H1 (cell line): Measurements from ENCODE around the gene PBXIP1. TPM values are rescaled to one million over a fixed set of nuclear protein-coding genes. Genes with fewer than 3 reads are reported as not detected.

Experiments used
- CTCF ChIA-PET: fragments of 300-600 bp; sonication (Branson Sonifier 250); formaldehyde crosslinking; loops from one replicate; lab custom pipeline; 2021; ENCODE audit not compliant: partially characterized antibody; lab: Charles Lee
- POLR2A ChIA-PET: fragments of 300-600 bp; sonication (Branson Sonifier 250); formaldehyde crosslinking; loops from one replicate; lab custom pipeline; 2021; ENCODE audit warnings: inconsistent platforms; ENCODE audit not compliant: partially characterized antibody; lab: Charles Lee
- DNase-seq, 2 experiments: peaks; one replicate each; pipeline versions ENCODE4 v3.0.0 to v3.0.0-alpha.2; 2010 to 2022; ENCODE audit warnings: low spot score in 2 of 2, low read depth in 1 of 2, mixed read lengths in 1 of 2
- FAIRE-seq: peaks from 2 replicates; lab custom pipeline; 2011; peaks lifted over from hg19 to GRCh38; lab: Jason Lieb, UNC
- H2AFZ ChIP-seq: 2 replicates; pipeline ENCODE4 v1.8.1; 2012; ENCODE audit warnings: low read length, inconsistent platforms
- H2AK5ac ChIP-seq: 2 replicates; pipeline ENCODE4 v1.6.1; 2013; ENCODE audit warnings: low read depth, low read length
- H2BK120ac ChIP-seq: replicated peaks from 2 replicates; pipeline ENCODE3; 2013; ENCODE audit warnings: low read depth, low read length, inconsistent platforms
- H2BK12ac ChIP-seq: 2 replicates; pipeline ENCODE4 v1.6.1; 2013; ENCODE audit warnings: low read depth, low read length
- H2BK15ac ChIP-seq: 2 replicates; pipeline ENCODE4 v1.6.1; 2013; ENCODE audit warnings: low read length
- H2BK20ac ChIP-seq: 2 replicates; pipeline ENCODE4 v1.6.1; 2013; ENCODE audit warnings: low read length
- H2BK5ac ChIP-seq: 2 replicates; pipeline ENCODE4 v1.6.1; 2013; ENCODE audit warnings: low read depth, low read length
- H3K14ac ChIP-seq: 2 replicates; pipeline ENCODE4 v1.6.1; 2013; ENCODE audit warnings: inconsistent platforms; ENCODE audit not compliant: insufficient read length
- H3K18ac ChIP-seq: 2 replicates; pipeline ENCODE4 v1.6.1; 2013; ENCODE audit warnings: low read length; ENCODE audit errors: extremely low read depth
- H3K23ac ChIP-seq: 2 replicates; pipeline ENCODE4 v1.6.1; 2013; ENCODE audit warnings: inconsistent platforms; ENCODE audit not compliant: insufficient read length
- H3K23me2 ChIP-seq: 2 replicates; pipeline ENCODE4 v1.6.1; 2013; ENCODE audit warnings: low read depth, low read length
- H3K27ac ChIP-seq: 2 replicates; pipeline ENCODE4 v1.6.1; 2011; ENCODE audit warnings: low read depth, low read length, inconsistent platforms
- H3K27me3 ChIP-seq, 4 experiments: replicated peaks in 1 of 4; 1 replicate in 1 of 4; 2 replicates in 3 of 4; pipeline versions ENCODE4 v1.6.1 to v1.8.1; 2011 to 2013; ENCODE audit warnings: low read length in 3 of 4, mild to moderate bottlenecking in 3 of 4, inconsistent platforms in 2 of 4, mixed read lengths in 2 of 4, moderate library complexity in 1 of 4; ENCODE audit not compliant: control insufficient read depth in 3 of 4, insufficient read depth in 3 of 4; ENCODE audit errors: extremely low read depth in 1 of 4
- H3K36me3 ChIP-seq, 4 experiments: 2 replicates each; pipeline versions ENCODE4 v1.6.1 to v1.8.1; 2011 to 2013; ENCODE audit warnings: mild to moderate bottlenecking in 4 of 4, low read length in 3 of 4, moderate library complexity in 2 of 4, control low read depth in 1 of 4, inconsistent platforms in 1 of 4; ENCODE audit not compliant: insufficient read depth in 4 of 4, control insufficient read depth in 2 of 4
- H3K4ac ChIP-seq: replicated peaks from 2 replicates; pipeline ENCODE3; 2013; ENCODE audit warnings: low read length, low read depth, mixed read lengths, inconsistent platforms; ENCODE audit not compliant: insufficient read length
- H3K4me1 ChIP-seq, 4 experiments: replicated peaks in 1 of 4; 1 replicate in 1 of 4; 2 replicates in 3 of 4; pipeline versions ENCODE4 v1.6.1 to v1.8.1; 2011 to 2013; ENCODE audit warnings: low read length in 3 of 4, inconsistent platforms in 2 of 4, mixed read lengths in 1 of 4; ENCODE audit not compliant: insufficient read depth in 4 of 4, control insufficient read depth in 3 of 4
- H3K4me2 ChIP-seq, 2 experiments: 2 replicates each; pipeline versions ENCODE4 v1.6.1 to v1.8.1; 2011 to 2013; ENCODE audit warnings: low read depth in 2 of 2, low read length in 2 of 2, control low read depth in 1 of 2, inconsistent platforms in 1 of 2, mild to moderate bottlenecking in 1 of 2; ENCODE audit not compliant: insufficient read depth in 1 of 2
- H3K4me3 ChIP-seq, 4 experiments: fragments of 200-600, 300-600 bp in 1 of 4; sonication (generic), shearing (Covaris generic), sonication (Bioruptor Twin) in 1 of 4; 2 replicates each; pipeline versions ENCODE4 v1.5.1 to v1.8.1; 2011 to 2016; ENCODE audit warnings: low read length in 4 of 4, low read depth in 3 of 4, control low read depth in 2 of 4, inconsistent platforms in 2 of 4, mild to moderate bottlenecking in 2 of 4, mixed read lengths in 1 of 4, moderate library complexity in 1 of 4; ENCODE audit not compliant: insufficient read depth in 2 of 4; ENCODE audit errors: extremely low read depth in 1 of 4
- H3K56ac ChIP-seq: replicated peaks from 2 replicates; pipeline ENCODE3; 2013; ENCODE audit warnings: low read depth, mild to moderate bottlenecking, mixed read lengths, low read length, inconsistent platforms; ENCODE audit not compliant: insufficient read length
- H3K79me1 ChIP-seq: 2 replicates; pipeline ENCODE4 v1.6.1; 2013; ENCODE audit warnings: low read depth, low read length, control low read depth
- H3K79me2 ChIP-seq, 2 experiments: 2 replicates each; pipeline versions ENCODE4 v1.6.1 to v1.8.1; 2012 to 2013; ENCODE audit warnings: low read length in 2 of 2, mild to moderate bottlenecking in 2 of 2, inconsistent platforms in 1 of 2; ENCODE audit not compliant: insufficient read depth in 2 of 2, control insufficient read depth in 1 of 2
- H3K9ac ChIP-seq, 4 experiments: replicated peaks in 1 of 4; 1 replicate in 1 of 4; 2 replicates in 3 of 4; pipeline versions ENCODE4 v1.6.1 to v1.8.1; 2011 to 2013; ENCODE audit warnings: low read depth in 3 of 4, low read length in 3 of 4, control low read depth in 2 of 4, mild to moderate bottlenecking in 2 of 4, moderate library complexity in 2 of 4, inconsistent platforms in 1 of 4; ENCODE audit errors: extremely low read depth in 1 of 4
- H3K9me3 ChIP-seq, 2 experiments: 2 replicates each; pipeline versions ENCODE4 v1.6.1 to v1.8.1; 2012 to 2013; ENCODE audit warnings: mild to moderate bottlenecking in 2 of 2, moderate library complexity in 2 of 2, control low read depth in 1 of 2, inconsistent platforms in 1 of 2, low read depth in 1 of 2, low read length in 1 of 2, mixed read lengths in 1 of 2; ENCODE audit not compliant: insufficient read depth in 2 of 2
- H4K20me1 ChIP-seq, 2 experiments: replicated peaks in 1 of 2; 2 replicates each; pipeline versions ENCODE3 to v1.8.1; 2011 to 2013; ENCODE audit warnings: inconsistent platforms in 2 of 2, low read length in 2 of 2, mild to moderate bottlenecking in 1 of 2; ENCODE audit not compliant: insufficient read depth in 2 of 2, control insufficient read depth in 1 of 2
- H4K5ac ChIP-seq: 2 replicates; pipeline ENCODE4 v1.6.1; 2013; ENCODE audit warnings: low read length, low read depth, mixed read lengths, inconsistent platforms; ENCODE audit not compliant: insufficient read length
- H4K8ac ChIP-seq: 2 replicates; pipeline ENCODE4 v1.8.0; 2013; ENCODE audit warnings: mild to moderate bottlenecking, moderate library complexity, low read length, inconsistent platforms; ENCODE audit not compliant: insufficient read depth; ENCODE audit errors: extremely low read depth
- H4K91ac ChIP-seq: replicated peaks from 2 replicates; pipeline ENCODE3; 2013; ENCODE audit warnings: low read length, mixed read lengths, inconsistent platforms; ENCODE audit not compliant: insufficient read length
- FOSL1 ChIP-seq: IDR thresholded peaks from 2 replicates; pipeline ENCODE4 v1.6.1; 2011; ENCODE audit warnings: mild to moderate bottlenecking, low read depth, low read length, moderate library complexity; ENCODE audit not compliant: insufficient read depth
- POLR2A ChIP-seq, 2 experiments: IDR thresholded peaks; 1 replicate in 1 of 2; 2 replicates in 1 of 2; pipeline ENCODE4 v1.6.1; 2011; ENCODE audit warnings: low read depth in 2 of 2, low read length in 2 of 2, mild to moderate bottlenecking in 2 of 2; ENCODE audit errors: control extremely low read depth in 1 of 2
- POLR2AphosphoS5 ChIP-seq: IDR thresholded peaks from 2 replicates; pipeline ENCODE4 v1.6.1; 2011; ENCODE audit warnings: low read depth, low read length
- WGBS, 2 experiments: shearing (Covaris generic) in 1 of 2; methylation state at CpG; one replicate each; pipeline versions ENCODE4 v1.1.6 to v1.1.7; 2013 to 2015; ENCODE audit warnings: low lambda C conversion rate in 2 of 2, mixed read lengths in 2 of 2, inconsistent platforms in 1 of 2, low coverage in 1 of 2, missing lambda C conversion rate in 1 of 2; ENCODE audit not compliant: insufficient replicate concordance in 2 of 2, insufficient coverage in 1 of 2, insufficient read length in 1 of 2; ENCODE audit errors: extremely low coverage in 1 of 2, missing lambda C conversion rate in 1 of 2; 5-methylcytosine and 5-hydroxymethylcytosine counted together
- polyA plus RNA-seq, 7 experiments: library from polyadenylated mRNA; depleted of rRNA in 3 of 7; stranded (reverse) in 5 of 7; unstranded in 2 of 7; fragments of >200 nt in 5 of 7; fragments of 200-250 nt in 2 of 7; gene quantifications; 1 replicate in 5 of 7; 2 replicates in 1 of 7; 4 replicates in 1 of 7; pipeline versions ENCODE4 v1.2.1 to v1.2.3, GENCODE V29; 2011 to 2013; ENCODE audit warnings: missing spikeins in 2 of 7, mixed read lengths in 2 of 7
- total RNA-seq: library from RNA; stranded (reverse); fragmentation: NEBNext Ultra II Directional; extraction: Animal tissue kit (Norgen Biotek cat#: 25700); gene quantifications from 2 replicates; pipeline ENCODE4 v1.2.1, GENCODE V29; 2021

Gene PBXIP1
- total and polyA plus RNA-seq, 2 of the 8 experiments (the other 6 are each of a cell fraction or from before 2014, with no cell fraction given), result 12.0 to 19.8 TPM

- Histone ChIP-seq H3K23ac (no peak within 1 kb of the TSS), H3K27ac (peak within 1 kb of the TSS; percentile 58; the same call in 1 of the 2 replicates)
- FAIRE-seq, result no peak
Observed at GRCh38 chr1:154993572-154994268, 37.8 kb upstream of the PBXIP1 start, which contains the start of gene LENEP. Gene LENEP (plus strand): TSS chr1:154993586. CDS start chr1:154993608, 22 bp downstream.

More at GRCh38 chr1:154993572-154994268, 37.8 kb upstream of the PBXIP1 start, which contains the start of gene LENEP:
- Histone ChIP-seq H3K79me1 (0 out of 2 replicates have a peak, but pooled peaks cover 4% of the 10 kb centered on the region), H3K9me3 (no peaks in the 10 kb centered on the region), H4K91ac (no peak within 1 kb of the TSS), H3K79me2 (peaks cover 0 to 9% of the 10 kb centered on the region in 2 experiments; a peak in 1 of 4 replicates), H2AFZ (no peak within 1 kb of the TSS), H3K4me1 (peaks cover 0 to 7% (median 4%) of the 10 kb centered on the region in 4 experiments; a peak in 3 of 7 replicates), H4K8ac (no peak within 1 kb of the TSS; the same call in 1 of the 2 replicates), H3K14ac (no peak within 1 kb of the TSS), H2BK20ac (no peak within 1 kb of the TSS), H3K27me3 (no peaks in the 10 kb centered on the region), H2BK120ac (no peak within 1 kb of the TSS), H3K23me2 (no peaks in the 10 kb centered on the region; the same call in 1 of the 2 replicates), H3K9ac (peak within 1 kb of the TSS in 2 of 4 experiments; percentile 12 to 50; a peak in 2 of 7 replicates), H3K56ac (no peak within 1 kb of the TSS), H2BK12ac (0 out of 2 replicates have a peak within 1 kb of the TSS, but pooled peaks have one; percentile 17), H2AK5ac (no peak within 1 kb of the TSS; the same call in 1 of the 2 replicates), H3K4ac (no peak within 1 kb of the TSS), H2BK15ac (no peak within 1 kb of the TSS), H4K20me1 (peaks cover 3 to 10% of the 10 kb centered on the region in 2 experiments), H3K4me2 (no peak within 1 kb of the TSS), H4K5ac (no peak within 1 kb of the TSS), H3K36me3 (peaks cover 5 to 25% (median 19%) of the 10 kb centered on the region in 4 experiments), H3K4me3 (no peak within 1 kb of the TSS), H2BK5ac (no peak within 1 kb of the TSS; the same call in 1 of the 2 replicates), H3K18ac (no peak within 1 kb of the TSS)
- TF ChIP-seq POLR2A (IDR thresholded peaks at IDR 0.05; ENCODE audit: control extremely low read depth in 1 of 2, low read depth in 2 of 2, low read length in 2 of 2) (peak in 1 of 2 experiments; percentile 23; a peak in 1 of 3 replicates), POLR2AphosphoS5 (peak; percentile 59; the same call in 1 of the 2 replicates), FOSL1 (no peak)
- WGBS, 2 experiments, result 87% methylated on average over 8 of the region's 8 CpGs; no CpG with 5 or more reads in 1 of the 2 experiments
- POLR2A ChIA-PET, result interaction anchor here (0.8 to 42.8 kb wide), 15 partner anchors 10 to 68 kb away, joined by 3 to 702 read pairs (median 6); partner anchors contain the start of genes ADAM15, CKS1B, EFNA4 and FLAD1
- no peak for DNase-seq
- CTCF ChIA-PET, result interaction anchor here (0.8 to 14.0 kb wide), 17 partner anchors 10 to 179 kb away, joined by 3 to 334 read pairs (median 7); partner anchors contain the start of genes ADAM15, CKS1B, EFNA4 and FLAD1
